Natural killer cell (primary cell): ENCODE results near the gene TMEM79. TPM values are rescaled to one million over a fixed set of nuclear protein-coding genes. Genes with fewer than 3 reads are reported as not detected.

ENCODE experiments used
- ATAC-seq, 3 donors: fragments of 150-1000 bp in 2 of 3; fragments of 200-7000 bp in 1 of 3; cut with Tn5 transposase; 1 replicate in 1 of 3; 2 replicates in 2 of 3; pipeline ENCODE4 v1.10.0; 2021; ENCODE audit warnings: mild to moderate bottlenecking in 2 of 3, moderate library complexity in 2 of 3
- DNase-seq, 2 donors: peaks; one replicate each; pipeline versions ENCODE4 v3.0.0 to v3.0.0-alpha.2; 2013 to 2021; ENCODE audit warnings: mixed read lengths in 1 of 2
- H3K27ac ChIP-seq: one replicate; pipeline ENCODE4 v1.5.1; 2013; ENCODE audit warnings: mild to moderate bottlenecking, low read length
- H3K27me3 ChIP-seq: one replicate; pipeline ENCODE4 v1.6.1; 2013; ENCODE audit warnings: low read length; ENCODE audit not compliant: control insufficient read depth, insufficient read depth
- H3K36me3 ChIP-seq: one replicate; pipeline ENCODE4 v1.6.1; 2013; ENCODE audit warnings: low read length; ENCODE audit not compliant: control insufficient read depth, insufficient read depth
- H3K4me1 ChIP-seq: one replicate; pipeline ENCODE4 v1.6.1; 2013; ENCODE audit warnings: low read length; ENCODE audit not compliant: control insufficient read depth, insufficient read depth
- H3K4me3 ChIP-seq: one replicate; pipeline ENCODE4 v1.5.1; 2013; ENCODE audit warnings: low read length
- H3K9me3 ChIP-seq: one replicate; pipeline ENCODE4 v1.6.1; 2013; ENCODE audit warnings: low read length; ENCODE audit not compliant: control insufficient read depth, insufficient read depth
- H3K27ac Mint-ChIP-seq, 2 donors: one replicate each; pipeline ENCODE4 v1.8.0; 2022; ENCODE audit warnings: mild to moderate bottlenecking in 2 of 2, mixed read lengths in 2 of 2, moderate library complexity in 1 of 2
- H3K27me3 Mint-ChIP-seq, 2 donors: one replicate each; pipeline ENCODE4 v1.8.0; 2022; ENCODE audit warnings: low read depth in 2 of 2, mixed read lengths in 2 of 2
- H3K36me3 Mint-ChIP-seq: one replicate; pipeline ENCODE4 v1.8.0; 2022; ENCODE audit warnings: mixed read lengths
- H3K4me1 Mint-ChIP-seq, 2 donors: one replicate each; pipeline ENCODE4 v1.8.0; 2022; ENCODE audit warnings: mixed read lengths in 2 of 2
- H3K4me3 Mint-ChIP-seq: one replicate; pipeline ENCODE4 v1.8.0; 2022; ENCODE audit warnings: mild to moderate bottlenecking, moderate library complexity, mixed read lengths
- H3K9me3 Mint-ChIP-seq, 2 donors: one replicate each; pipeline ENCODE4 v1.8.0; 2022; ENCODE audit warnings: mixed read lengths in 2 of 2
- WGBS: methylation state at CpG from one replicate; pipeline ENCODE4 v1.1.7; 2013; ENCODE audit warnings: missing lambda C conversion rate; ENCODE audit not compliant: insufficient coverage; 5-methylcytosine and 5-hydroxymethylcytosine counted together
- intact Hi-C: fragments of 100-400 bp; cut with micrococcal nuclease; formaldehyde crosslinking; loops from one replicate; pipeline ENCODE4 v1.14.2; 2022
- total RNA-seq, 4 donors: library from RNA; stranded (reverse); fragments of 120-200 nt in 1 of 4; gene quantifications; one replicate each; pipeline versions ENCODE4 v1.2.3 to v1.2.4, GENCODE V29; 2013 to 2022
- TF ChIP-seq, protein P1 (sequence below): fragments of 200-600 bp; IDR thresholded peaks from one replicate; pipeline ENCODE4 v1.8.0; 2022; ENCODE audit warnings: antibody characterized with exemption

TMEM79 gene
- total RNA-seq, 3 donors from 2014 or later (not counting 1 experiment from before 2014, with no cell fraction given): 3.3 to 5.8 (median 5.0) TPM

DNA sequence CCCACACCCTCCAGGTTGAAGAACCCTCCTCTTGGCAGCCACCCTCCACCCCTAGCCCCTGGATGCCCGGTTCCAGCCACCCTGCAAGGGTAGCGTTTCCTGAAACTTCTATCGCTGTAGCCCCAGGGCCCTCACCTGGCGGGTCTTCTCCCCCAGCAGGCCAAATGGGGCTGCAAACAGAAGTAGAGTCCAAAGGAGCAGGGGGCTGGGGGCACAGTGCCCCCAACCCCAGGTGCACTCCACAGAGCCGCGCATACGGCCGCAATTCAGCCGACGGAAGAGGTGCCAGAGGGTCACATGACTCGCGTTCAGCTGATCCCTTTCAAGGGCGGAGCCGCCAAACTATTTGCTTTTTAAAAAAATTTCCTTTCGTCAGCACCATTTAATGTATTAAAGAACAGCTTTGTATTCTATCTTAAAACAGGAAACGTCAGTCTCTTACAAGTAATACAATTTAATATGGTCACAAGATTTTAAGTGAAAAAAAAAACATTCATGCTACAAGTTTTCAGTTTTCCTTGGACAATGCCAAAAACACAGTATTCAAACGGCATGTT is 11.3 kb downstream of the TMEM79 start, which contains the start of gene GLMP:
Gene GLMP (minus strand): TSS at position 289 of the 557 bp plus-strand sequence. CDS start 34 bp downstream, at position 255.
- peak within 1 kb of the TSS; percentile 85 for H3K4me3 Mint-ChIP-seq
- Histone ChIP-seq H3K27me3 (no peaks in the 10 kb centered on the region), H3K4me3 (peak within 1 kb of the TSS; percentile 56), H3K27ac (no peak within 1 kb of the TSS), H3K9me3 (no peaks in the 10 kb centered on the region), H3K4me1 (peaks cover 24% of the 10 kb centered on the region), H3K36me3 (no peaks in the 10 kb centered on the region)
- no peaks in the 10 kb centered on the region for H3K9me3 Mint-ChIP-seq
- peak; percentile 67 to 76 (median 76) for ATAC-seq
- TF ChIP-seq, protein P1, sequence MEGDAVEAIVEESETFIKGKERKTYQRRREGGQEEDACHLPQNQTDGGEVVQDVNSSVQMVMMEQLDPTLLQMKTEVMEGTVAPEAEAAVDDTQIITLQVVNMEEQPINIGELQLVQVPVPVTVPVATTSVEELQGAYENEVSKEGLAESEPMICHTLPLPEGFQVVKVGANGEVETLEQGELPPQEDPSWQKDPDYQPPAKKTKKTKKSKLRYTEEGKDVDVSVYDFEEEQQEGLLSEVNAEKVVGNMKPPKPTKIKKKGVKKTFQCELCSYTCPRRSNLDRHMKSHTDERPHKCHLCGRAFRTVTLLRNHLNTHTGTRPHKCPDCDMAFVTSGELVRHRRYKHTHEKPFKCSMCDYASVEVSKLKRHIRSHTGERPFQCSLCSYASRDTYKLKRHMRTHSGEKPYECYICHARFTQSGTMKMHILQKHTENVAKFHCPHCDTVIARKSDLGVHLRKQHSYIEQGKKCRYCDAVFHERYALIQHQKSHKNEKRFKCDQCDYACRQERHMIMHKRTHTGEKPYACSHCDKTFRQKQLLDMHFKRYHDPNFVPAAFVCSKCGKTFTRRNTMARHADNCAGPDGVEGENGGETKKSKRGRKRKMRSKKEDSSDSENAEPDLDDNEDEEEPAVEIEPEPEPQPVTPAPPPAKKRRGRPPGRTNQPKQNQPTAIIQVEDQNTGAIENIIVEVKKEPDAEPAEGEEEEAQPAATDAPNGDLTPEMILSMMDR: no peak
- WGBS: under 1% methylated on average over 16 of the region's 17 CpGs
- no peaks in the 10 kb centered on the region for H3K27me3 Mint-ChIP-seq
- intact Hi-C loops: no loop called here
- peaks cover 6 to 32% of the 10 kb centered on the region in 2 donors for H3K4me1 Mint-ChIP-seq
- no peaks in the 10 kb centered on the region for H3K36me3 Mint-ChIP-seq
- peak; percentile 49 to 79 for DNase-seq
- H3K27ac Mint-ChIP-seq: peak within 1 kb of the TSS in 1 of 2 donors; percentile 81

DNA sequence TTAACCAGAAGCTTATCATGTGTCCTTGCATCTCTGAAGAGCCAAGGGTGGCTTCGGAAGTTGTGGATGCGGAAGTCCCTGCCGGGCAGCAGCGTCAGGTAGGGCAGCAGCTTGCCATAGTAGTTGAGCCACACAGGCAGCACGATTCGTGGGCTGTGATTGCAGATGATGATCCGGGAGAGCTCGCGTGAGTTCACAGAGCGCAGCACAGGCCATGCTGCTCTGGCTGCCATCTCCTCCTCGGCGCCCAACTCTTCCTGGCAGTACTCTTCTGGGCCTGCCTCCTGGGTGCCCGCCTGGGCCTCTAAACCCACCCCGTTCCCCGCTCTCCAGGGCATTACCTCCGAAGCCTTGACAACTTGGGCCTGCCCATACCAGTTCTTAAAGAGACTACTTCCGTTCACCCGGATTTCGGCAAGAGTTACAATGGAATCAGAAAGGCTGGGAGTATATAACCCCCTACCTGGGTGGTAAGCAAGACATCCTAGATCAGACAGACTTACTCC is 14.8 kb downstream of the TMEM79 start, which contains the start of gene VHLL:
Gene VHLL (minus strand): TSS at position 456 of the 506 bp plus-strand sequence. CDS start 118 bp downstream, at position 338.
- no peak within 1 kb of the TSS for H3K27ac Mint-ChIP-seq
- H3K4me1 ChIP-seq: peaks cover 12% of the 10 kb centered on the region
- no peak for ATAC-seq
- TF ChIP-seq, protein P1: no peak
- peaks cover 6 to 20% of the 10 kb centered on the region in 2 donors for H3K4me1 Mint-ChIP-seq
- WGBS: 96% methylated on average over 19 of the region's 19 CpGs
- H3K36me3 ChIP-seq: no peaks in the 10 kb centered on the region
- no peak within 1 kb of the TSS for H3K4me3 Mint-ChIP-seq
- no peaks in the 10 kb centered on the region for H3K27me3 Mint-ChIP-seq
- no peaks in the 10 kb centered on the region for H3K27me3 ChIP-seq
- no peak within 1 kb of the TSS for H3K4me3 ChIP-seq
- DNase-seq: no peak
- H3K27ac ChIP-seq: no peak within 1 kb of the TSS
- H3K36me3 Mint-ChIP-seq: no peaks in the 10 kb centered on the region
- H3K9me3 ChIP-seq: no peaks in the 10 kb centered on the region
- H3K9me3 Mint-ChIP-seq: no peaks in the 10 kb centered on the region
- intact Hi-C loops: no loop called here

DNA sequence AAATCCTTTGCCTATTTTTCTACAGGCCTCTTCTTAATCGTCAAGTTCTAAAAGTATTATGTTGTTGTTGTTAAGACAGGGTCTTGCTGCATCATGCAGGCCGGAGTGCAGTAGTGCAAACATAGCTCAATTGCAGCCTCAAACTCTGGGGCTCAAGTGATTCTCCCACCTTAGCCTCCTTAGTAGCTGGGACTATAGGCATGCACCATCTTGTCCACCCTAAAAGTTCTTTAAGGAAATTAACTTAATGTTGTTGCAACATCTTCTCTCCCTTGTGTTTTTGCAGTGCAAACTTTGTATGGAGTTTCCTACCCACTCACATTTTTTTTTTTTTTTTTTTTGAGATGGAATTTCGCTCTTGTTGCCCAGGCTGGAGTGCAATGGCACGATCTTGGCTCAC is 19.1 kb downstream of the TMEM79 start:
- 97% methylated on average over 3 of the region's 4 CpGs for WGBS
- Mint-ChIP-seq H3K27me3 (no peaks in the 10 kb centered on the region), H3K27ac (no peak overlapping the region), H3K9me3 (no peaks in the 10 kb centered on the region), H3K4me1 (no peaks in the 10 kb centered on the region), H3K4me3 (no peak overlapping the region), H3K36me3 (peaks cover 5% of the 10 kb centered on the region)
- DNase-seq (no peak), ATAC-seq (no peak)
- Histone ChIP-seq H3K36me3 (peaks cover 7% of the 10 kb centered on the region), H3K4me3 (no peak overlapping the region), H3K27me3 (no peaks in the 10 kb centered on the region), H3K4me1 (no peaks in the 10 kb centered on the region), H3K9me3 (no peaks in the 10 kb centered on the region), H3K27ac (no peak overlapping the region)
- intact Hi-C loops: no loop called here
- TF ChIP-seq, protein P1: no peak
